EL (cell line): ENCODE measurements around the gene RBM8A.
A peak's percentile ranks its signal among the peaks of the same experiment; 100 is the strongest.

ENCODE experiments used
- DNase-seq: peaks from one replicate; pipeline ENCODE4 v3.0.0-alpha.2; 2016

RBM8A gene

GRCh38 chr1:145912128-145912641 lies 15.1 kb downstream of the RBM8A start:
- DNase-seq: no peak

GRCh38 chr1:145908653-145909052 lies 18.6 kb downstream of the RBM8A start:
- no peak for DNase-seq

- DNase-seq: no peak
These were observed 20.1 kb downstream of the RBM8A start for GRCh38 chr1:145906954-145907753.

- DNase-seq: no peak
These were observed 25.8 kb downstream of the RBM8A start for GRCh38 chr1:145901312-145902021.

- DNase-seq: no peak
These were observed 28.5 kb downstream of the RBM8A start for GRCh38 chr1:145898756-145899155.

GRCh38 chr1:145897969-145898368 lies 29.3 kb downstream of the RBM8A start:
- no peak for DNase-seq

- DNase-seq: no peak
These were observed 31.8 kb downstream of the RBM8A start for GRCh38 chr1:145895471-145895870.

GRCh38 chr1:145893306-145894055 lies 33.8 kb downstream of the RBM8A start:
- no peak for DNase-seq

GRCh38 chr1:145892486-145893087 lies 34.7 kb downstream of the RBM8A start:
- peak; percentile 34 for DNase-seq

GRCh38 chr1:145891587-145892485 lies 35.4 kb downstream of the RBM8A start:
- peak; percentile 98 for DNase-seq

- no peak for DNase-seq
These were observed 36.1 kb downstream of the RBM8A start for GRCh38 chr1:145891143-145891542.

- no peak for DNase-seq
These were observed 37.6 kb downstream of the RBM8A start for GRCh38 chr1:145889722-145890121.

- no peak for DNase-seq
These were observed 39.7 kb downstream of the RBM8A start for GRCh38 chr1:145887631-145888030.

GRCh38 chr1:145886816-145887215 lies 40.5 kb downstream of the RBM8A start:
- DNase-seq: no peak

- DNase-seq: no peak
These were observed 40.9 kb downstream of the RBM8A start for GRCh38 chr1:145886390-145886789.

- DNase-seq: peak; percentile 66
These were observed 41.5 kb downstream of the RBM8A start, which contains the start of gene ANKRD35 for GRCh38 chr1:145885738-145886287. Gene ANKRD35, minus strand, starts transcription at chr1:145885866. Its CDS starts 108 bp downstream, at chr1:145885758.

GRCh38 chr1:145884675-145885074 lies 42.6 kb downstream of the RBM8A start:
- peak; percentile 28 for DNase-seq

GRCh38 chr1:145879775-145880174 lies 47.5 kb downstream of the RBM8A start:
- no peak for DNase-seq

- peak; percentile 28 for DNase-seq
These were observed 48.6 kb downstream of the RBM8A start for GRCh38 chr1:145878724-145879123.

- peak; percentile 29 for DNase-seq
These were observed 49.3 kb downstream of the RBM8A start for GRCh38 chr1:145877923-145878486.

- no peak for DNase-seq
These were observed 52.6 kb downstream of the RBM8A start for GRCh38 chr1:145874646-145875045.
